ENCODE data around the gene EIF4G3. TPM values are rescaled to one million over a fixed set of nuclear protein-coding genes. Genes with fewer than 3 reads are reported as not detected.

The EIF4G3 gene
- total and polyA plus RNA-seq, 4 donors, result 16.5 to 59.8 (median 33.4) TPM

- H3K27me3 ChIP-seq (ENCODE audit: control insufficient read depth in 3 of 3, insufficient read depth in 3 of 3, low read length in 2 of 3), result no peaks in the 10 kb centered on the region
- DNase-seq (peak in 2 of 3 donors; percentile 25 to 30), ATAC-seq (ENCODE audit: insufficient read depth, low FRiP score) (no peak)
- H3K9ac ChIP-seq (ENCODE audit: insufficient read depth in 1 of 2, low read length in 2 of 2), result no peak overlapping the region
- WGBS, 2 donors, result 73 to 79% methylated on average over 2 of the region's 2 CpGs
- no peak for TF ChIP-seq CTCF (IDR thresholded peaks at IDR 0.05; ENCODE audit: control extremely low read depth, extremely low read depth)
- peaks cover 3 to 21% (median 7%) of the 10 kb centered on the region in 4 donors for H3K36me3 ChIP-seq (ENCODE audit: control insufficient read depth in 4 of 4, insufficient read depth in 4 of 4, low read length in 4 of 4)
- no peaks in the 10 kb centered on the region for H3K4me1 ChIP-seq (ENCODE audit: control insufficient read depth in 5 of 5, insufficient read depth in 5 of 5, low read length in 5 of 5)
- H3K27ac ChIP-seq (ENCODE audit: low read depth in 1 of 2, low read length in 1 of 2), result no peak overlapping the region
- no peak overlapping the region for H3K4me3 ChIP-seq
- H3K9me3 ChIP-seq (ENCODE audit: control insufficient read depth in 4 of 4, insufficient read depth in 3 of 4, low read length in 3 of 4), result no peaks in the 10 kb centered on the region
Observed at GRCh38 chr1:20936621-20937020, 240.1 kb downstream of the EIF4G3 start.

DNA sequence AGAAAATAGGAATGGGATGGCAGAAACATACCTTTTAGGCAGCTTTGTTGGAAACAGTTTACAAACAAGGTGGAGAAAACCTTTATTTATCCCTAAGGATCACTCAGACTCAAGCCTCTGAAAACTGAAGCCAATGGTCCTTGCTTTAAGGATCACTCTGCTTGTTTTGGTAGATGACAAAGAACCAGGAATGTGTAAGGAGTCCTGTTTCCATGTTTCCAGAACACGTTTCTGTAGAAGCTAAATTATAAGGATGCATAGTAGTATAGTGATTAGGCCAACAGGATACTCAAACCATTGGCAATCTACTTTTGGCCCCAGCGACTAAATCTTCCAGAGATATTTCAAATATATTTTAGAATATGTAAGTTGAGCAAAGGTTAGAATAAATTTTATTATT, 240.5 kb downstream of the EIF4G3 start:
- Histone ChIP-seq H3K9me3 (ENCODE audit: control insufficient read depth in 4 of 4, insufficient read depth in 3 of 4, low read length in 3 of 4) (no peaks in the 10 kb centered on the region), H3K9ac (ENCODE audit: insufficient read depth in 1 of 2, low read length in 2 of 2) (no peak overlapping the region), H3K4me1 (ENCODE audit: control insufficient read depth in 5 of 5, insufficient read depth in 5 of 5, low read length in 5 of 5) (no peaks in the 10 kb centered on the region), H3K27ac (ENCODE audit: low read depth in 1 of 2, low read length in 1 of 2) (no peak overlapping the region), H3K4me3 (no peak overlapping the region), H3K36me3 (ENCODE audit: control insufficient read depth in 4 of 4, insufficient read depth in 4 of 4, low read length in 4 of 4) (peaks cover 0 to 17% (median 3%) of the 10 kb centered on the region in 4 donors), H3K27me3 (ENCODE audit: control insufficient read depth in 3 of 3, insufficient read depth in 3 of 3, low read length in 2 of 3) (no peaks in the 10 kb centered on the region)
- no peak for ATAC-seq (ENCODE audit: insufficient read depth, low FRiP score)
- TF ChIP-seq CTCF (IDR thresholded peaks at IDR 0.05; ENCODE audit: control extremely low read depth, extremely low read depth), result no peak
- DNase-seq, result no peak
- WGBS, 2 donors, result 86 to 90% methylated on average over 2 of the region's 2 CpGs

- Histone ChIP-seq H3K9ac (ENCODE audit: insufficient read depth in 1 of 2, low read length in 2 of 2) (no peak overlapping the region), H3K36me3 (ENCODE audit: control insufficient read depth in 4 of 4, insufficient read depth in 4 of 4, low read length in 4 of 4) (peaks cover 0 to 14% (median 0%) of the 10 kb centered on the region in 4 donors), H3K4me1 (ENCODE audit: control insufficient read depth in 5 of 5, insufficient read depth in 5 of 5, low read length in 5 of 5) (no peaks in the 10 kb centered on the region), H3K27me3 (ENCODE audit: control insufficient read depth in 3 of 3, insufficient read depth in 3 of 3, low read length in 2 of 3) (no peaks in the 10 kb centered on the region), H3K9me3 (ENCODE audit: control insufficient read depth in 4 of 4, insufficient read depth in 3 of 4, low read length in 3 of 4) (no peaks in the 10 kb centered on the region), H3K27ac (ENCODE audit: low read depth in 1 of 2, low read length in 1 of 2) (no peak overlapping the region), H3K4me3 (no peak overlapping the region)
- no peak for TF ChIP-seq CTCF (IDR thresholded peaks at IDR 0.05; ENCODE audit: control extremely low read depth, extremely low read depth)
- 50 to 81% methylated on average over 1 of the region's 1 CpG for WGBS, 2 donors
- ATAC-seq (ENCODE audit: insufficient read depth, low FRiP score) (no peak), DNase-seq (no peak)
Observed at GRCh38 chr1:20935717-20936116, 241.0 kb downstream of the EIF4G3 start.

DNA sequence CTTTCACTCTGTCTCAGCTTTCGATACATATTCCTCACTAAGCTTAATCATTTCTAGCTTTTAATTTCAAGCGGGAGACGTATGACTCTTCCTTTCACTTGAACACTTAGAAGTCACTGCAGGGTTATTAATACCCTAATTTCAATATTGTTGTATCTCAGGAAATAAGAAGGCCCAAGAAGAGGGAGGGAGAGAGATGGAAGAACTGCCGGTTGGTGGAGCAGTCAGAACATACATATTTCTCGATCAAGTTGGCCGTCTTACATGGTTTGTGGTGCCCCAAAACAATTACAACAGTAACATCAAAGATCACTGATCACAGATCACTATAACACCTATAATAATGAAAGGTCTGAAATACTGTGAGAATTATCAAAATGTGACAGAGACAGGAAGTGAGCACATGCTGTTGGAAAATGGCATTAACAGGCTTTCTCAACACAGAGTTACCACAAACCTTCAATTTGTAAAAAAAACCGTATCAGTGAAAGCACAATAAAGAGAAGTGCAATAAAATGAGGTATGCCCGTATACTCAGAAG, 244.2 kb downstream of the EIF4G3 start:
- no peak for TF ChIP-seq CTCF (IDR thresholded peaks at IDR 0.05; ENCODE audit: control extremely low read depth, extremely low read depth)
- DNase-seq (no peak), ATAC-seq (ENCODE audit: insufficient read depth, low FRiP score) (no peak)
- no peaks in the 10 kb centered on the region for H3K9me3 ChIP-seq (ENCODE audit: control insufficient read depth in 4 of 4, insufficient read depth in 3 of 4, low read length in 3 of 4)
- no peak overlapping the region for H3K27ac ChIP-seq (ENCODE audit: low read depth in 1 of 2, low read length in 1 of 2)
- no peaks in the 10 kb centered on the region for H3K4me1 ChIP-seq (ENCODE audit: control insufficient read depth in 5 of 5, insufficient read depth in 5 of 5, low read length in 5 of 5)
- H3K4me3 ChIP-seq, result no peak overlapping the region
- 71 to 82% methylated on average over 8 of the region's 8 CpGs for WGBS, 2 donors
- H3K9ac ChIP-seq (ENCODE audit: insufficient read depth in 1 of 2, low read length in 2 of 2), result no peak overlapping the region
- no peaks in the 10 kb centered on the region for H3K27me3 ChIP-seq (ENCODE audit: control insufficient read depth in 3 of 3, insufficient read depth in 3 of 3, low read length in 2 of 3)
- H3K36me3 ChIP-seq (ENCODE audit: control insufficient read depth in 4 of 4, insufficient read depth in 4 of 4, low read length in 4 of 4), result peaks cover 0 to 9% (median 4%) of the 10 kb centered on the region in 4 donors
